AG09309 (cell line): ENCODE measurements around the gene RPUSD3.
A peak's percentile ranks its signal among the peaks of the same experiment; 100 is the strongest.

ENCODE experiments used
- DNase-seq: peaks from one replicate; pipeline ENCODE4 v3.0.0-alpha.2; 2010; ENCODE audit warnings: low read depth
- H3K4me3 ChIP-seq: 2 replicates; pipeline ENCODE4 v1.5.1; 2011; ENCODE audit warnings: mild to moderate bottlenecking, low read depth, low read length, moderate library complexity; ENCODE audit not compliant: control insufficient read depth
- CTCF ChIP-seq: IDR thresholded peaks from 2 replicates; pipeline ENCODE4 v1.5.1; 2011; ENCODE audit warnings: mild to moderate bottlenecking, low read depth, low read length, inconsistent platforms; ENCODE audit not compliant: insufficient read depth, control insufficient read depth; ENCODE audit errors: missing control alignments

RPUSD3 gene

GRCh38 chr3:9791790-9792404 is 51.9 kb downstream of the RPUSD3 start:
- DNase-seq: no peak
- no peak for TF ChIP-seq CTCF
- H3K4me3 ChIP-seq: peak overlapping the region; percentile 93

- TF ChIP-seq CTCF: no peak
- H3K4me3 ChIP-seq: no peak overlapping the region
- no peak for DNase-seq
These were observed 52.7 kb downstream of the RPUSD3 start for GRCh38 chr3:9791127-9791526.
